SK-N-SH treated with all-trans-retinoic acid at 6 μM for 48 hours (cell line): ENCODE data around the gene ESD.

Experiments
- ATAC-seq: fragments of 200-7000 bp; cut with Tn5 transposase; 3 replicates; pipeline ENCODE4 v1.9.1; 2020; ENCODE audit warnings: mild to moderate bottlenecking, moderate library complexity
- ARNTL ChIP-seq: fragments of 450-650 bp; formaldehyde crosslinking; IDR thresholded peaks from 2 replicates; pipeline ENCODE4 v1.5.0; 2020; ENCODE audit warnings: low read depth, mild to moderate bottlenecking, moderate library complexity, borderline replicate concordance
- BACH2 ChIP-seq: fragments of 250-450 bp; sonication (Bioruptor Pico); IDR thresholded peaks from 2 replicates; pipeline ENCODE4 v1.9.0; 2021; ENCODE audit warnings: mild to moderate bottlenecking, borderline replicate concordance
- CSDC2 ChIP-seq: fragments of 250-450 bp; sonication (Bioruptor Pico); IDR thresholded peaks from 2 replicates; pipeline ENCODE4 v1.5.0; 2020; ENCODE audit warnings: mild to moderate bottlenecking, moderate library complexity
- CSRNP3 ChIP-seq: fragments of 250-450 bp; sonication (Bioruptor Pico); IDR thresholded peaks from 2 replicates; pipeline ENCODE4 v1.5.1; 2021; ENCODE audit warnings: mild to moderate bottlenecking, moderate library complexity
- ESRRG ChIP-seq: fragments of 250-450 bp; sonication (Bioruptor Pico); IDR thresholded peaks from 2 replicates; pipeline ENCODE4 v1.6.1; 2021; ENCODE audit warnings: mild to moderate bottlenecking
- GLIS3 ChIP-seq: fragments of 250-450 bp; sonication (Bioruptor Pico); IDR thresholded peaks from 2 replicates; pipeline ENCODE4 v1.5.0; 2020; ENCODE audit warnings: mild to moderate bottlenecking, moderate library complexity
- ISL1 ChIP-seq: fragments of 250-450 bp; sonication (Bioruptor Pico); IDR thresholded peaks from 2 replicates; pipeline ENCODE4 v2.1.2; 2022; ENCODE audit warnings: mild to moderate bottlenecking, moderate library complexity
- OSR1 ChIP-seq: fragments of 250-450 bp; sonication (Bioruptor Pico); IDR thresholded peaks from 2 replicates; pipeline ENCODE4 v1.8.0; 2022; ENCODE audit warnings: moderate library complexity, mild to moderate bottlenecking, inconsistent platforms
- PATZ1 ChIP-seq: fragments of 250-450 bp; sonication (Bioruptor Pico); IDR thresholded peaks from 2 replicates; pipeline ENCODE4 v1.8.0; 2020; ENCODE audit warnings: mild to moderate bottlenecking, moderate library complexity, borderline replicate concordance
- PPARA ChIP-seq: fragments of 250-450 bp; sonication (Bioruptor Pico); IDR thresholded peaks from 2 replicates; pipeline ENCODE4 v1.5.0; 2020; ENCODE audit warnings: mild to moderate bottlenecking, borderline replicate concordance
- RARB ChIP-seq: fragments of 250-450 bp; sonication (Bioruptor Pico); IDR thresholded peaks from 2 replicates; pipeline ENCODE4 v1.8.0; 2021; ENCODE audit warnings: mild to moderate bottlenecking, moderate library complexity
- SNAI2 ChIP-seq: fragments of 250-450 bp; sonication (Bioruptor Pico); IDR thresholded peaks from 2 replicates; pipeline ENCODE4 v1.5.0; 2020; ENCODE audit warnings: mild to moderate bottlenecking, moderate library complexity
- TCF4 ChIP-seq: fragments of 250-450 bp; sonication (Bioruptor Pico); IDR thresholded peaks from 2 replicates; pipeline ENCODE4 v1.8.0; 2021; ENCODE audit warnings: mild to moderate bottlenecking, moderate library complexity, borderline replicate concordance
- TOX ChIP-seq: fragments of 250-450 bp; sonication (Bioruptor Pico); IDR thresholded peaks from 2 replicates; pipeline ENCODE4 v1.8.0; 2021; ENCODE audit warnings: mild to moderate bottlenecking, moderate library complexity, borderline replicate concordance
- ZC3H10 ChIP-seq: fragments of 250-450 bp; sonication (Bioruptor Pico); IDR thresholded peaks from 2 replicates; pipeline ENCODE4 v1.5.1; 2021; ENCODE audit warnings: mild to moderate bottlenecking, moderate library complexity
- ZFP3 ChIP-seq: fragments of 250-450 bp; sonication (Bioruptor Pico); IDR thresholded peaks from 2 replicates; pipeline ENCODE4 v1.5.0; 2020; ENCODE audit warnings: mild to moderate bottlenecking, moderate library complexity
- ZFP30 ChIP-seq: fragments of 450-650 bp; formaldehyde crosslinking; IDR thresholded peaks from 2 replicates; pipeline ENCODE4 v1.5.0; 2022; ENCODE audit warnings: mild to moderate bottlenecking, moderate library complexity
- ZNF565 ChIP-seq: fragments of 450-650 bp; formaldehyde crosslinking; conservative IDR thresholded peaks from 2 replicates; pipeline ENCODE4 v1.5.0; 2020; ENCODE audit warnings: low read depth, mild to moderate bottlenecking, moderate library complexity
- ZNF70 ChIP-seq: fragments of 450-650 bp; formaldehyde crosslinking; IDR thresholded peaks from 2 replicates; pipeline ENCODE4 v1.5.0; 2020; ENCODE audit warnings: mild to moderate bottlenecking, moderate library complexity
- ZNF8 ChIP-seq: fragments of 450-650 bp; formaldehyde crosslinking; IDR thresholded peaks from 2 replicates; pipeline ENCODE4 v1.5.0; 2020; ENCODE audit warnings: mild to moderate bottlenecking, moderate library complexity
- TF ChIP-seq, protein P1 (sequence below): fragments of 250-450 bp; sonication (Bioruptor Pico); IDR thresholded peaks from 2 replicates; pipeline ENCODE4 v1.5.0; 2020; ENCODE audit warnings: mild to moderate bottlenecking, moderate library complexity
- TF ChIP-seq, protein P2 (sequence below): fragments of 250-450 bp; sonication (Bioruptor Pico); IDR thresholded peaks from 2 replicates; pipeline ENCODE4 v1.5.1; 2020; ENCODE audit warnings: low read depth, mild to moderate bottlenecking, moderate library complexity
- TF ChIP-seq, protein P3 (sequence below): fragments of 250-450 bp; sonication (Bioruptor Pico); IDR thresholded peaks from 2 replicates; pipeline ENCODE4 v1.8.0; 2021; ENCODE audit warnings: low read depth, mild to moderate bottlenecking, moderate library complexity, borderline replicate concordance

Gene ESD

GRCh38 chr13:46745706-46746105, 51.3 kb downstream of the ESD start:
- no peak for TF ChIP-seq ZC3H10 (CRISPR knock-in tag)
- TF ChIP-seq PPARA (CRISPR knock-in tag) = no peak
- TF ChIP-seq CSDC2 = no peak
- TF ChIP-seq, protein P1, sequence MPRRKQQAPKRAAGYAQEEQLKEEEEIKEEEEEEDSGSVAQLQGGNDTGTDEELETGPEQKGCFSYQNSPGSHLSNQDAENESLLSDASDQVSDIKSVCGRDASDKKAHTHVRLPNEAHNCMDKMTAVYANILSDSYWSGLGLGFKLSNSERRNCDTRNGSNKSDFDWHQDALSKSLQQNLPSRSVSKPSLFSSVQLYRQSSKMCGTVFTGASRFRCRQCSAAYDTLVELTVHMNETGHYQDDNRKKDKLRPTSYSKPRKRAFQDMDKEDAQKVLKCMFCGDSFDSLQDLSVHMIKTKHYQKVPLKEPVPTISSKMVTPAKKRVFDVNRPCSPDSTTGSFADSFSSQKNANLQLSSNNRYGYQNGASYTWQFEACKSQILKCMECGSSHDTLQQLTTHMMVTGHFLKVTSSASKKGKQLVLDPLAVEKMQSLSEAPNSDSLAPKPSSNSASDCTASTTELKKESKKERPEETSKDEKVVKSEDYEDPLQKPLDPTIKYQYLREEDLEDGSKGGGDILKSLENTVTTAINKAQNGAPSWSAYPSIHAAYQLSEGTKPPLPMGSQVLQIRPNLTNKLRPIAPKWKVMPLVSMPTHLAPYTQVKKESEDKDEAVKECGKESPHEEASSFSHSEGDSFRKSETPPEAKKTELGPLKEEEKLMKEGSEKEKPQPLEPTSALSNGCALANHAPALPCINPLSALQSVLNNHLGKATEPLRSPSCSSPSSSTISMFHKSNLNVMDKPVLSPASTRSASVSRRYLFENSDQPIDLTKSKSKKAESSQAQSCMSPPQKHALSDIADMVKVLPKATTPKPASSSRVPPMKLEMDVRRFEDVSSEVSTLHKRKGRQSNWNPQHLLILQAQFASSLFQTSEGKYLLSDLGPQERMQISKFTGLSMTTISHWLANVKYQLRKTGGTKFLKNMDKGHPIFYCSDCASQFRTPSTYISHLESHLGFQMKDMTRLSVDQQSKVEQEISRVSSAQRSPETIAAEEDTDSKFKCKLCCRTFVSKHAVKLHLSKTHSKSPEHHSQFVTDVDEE = no peak
- TF ChIP-seq, protein P2, sequence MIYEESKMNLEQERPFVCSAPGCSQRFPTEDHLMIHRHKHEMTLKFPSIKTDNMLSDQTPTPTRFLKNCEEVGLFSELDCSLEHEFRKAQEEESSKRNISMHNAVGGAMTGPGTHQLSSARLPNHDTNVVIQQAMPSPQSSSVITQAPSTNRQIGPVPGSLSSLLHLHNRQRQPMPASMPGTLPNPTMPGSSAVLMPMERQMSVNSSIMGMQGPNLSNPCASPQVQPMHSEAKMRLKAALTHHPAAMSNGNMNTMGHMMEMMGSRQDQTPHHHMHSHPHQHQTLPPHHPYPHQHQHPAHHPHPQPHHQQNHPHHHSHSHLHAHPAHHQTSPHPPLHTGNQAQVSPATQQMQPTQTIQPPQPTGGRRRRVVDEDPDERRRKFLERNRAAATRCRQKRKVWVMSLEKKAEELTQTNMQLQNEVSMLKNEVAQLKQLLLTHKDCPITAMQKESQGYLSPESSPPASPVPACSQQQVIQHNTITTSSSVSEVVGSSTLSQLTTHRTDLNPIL (CRISPR knock-in tag) = no peak
- no peak for TF ChIP-seq RARB (CRISPR knock-in tag)
- no peak for TF ChIP-seq ZFP3 (CRISPR knock-in tag)
- TF ChIP-seq ISL1 (CRISPR knock-in tag) = no peak
- TF ChIP-seq BACH2 = no peak
- no peak for TF ChIP-seq ARNTL (CRISPR knock-in tag)
- TF ChIP-seq ESRRG (CRISPR knock-in tag) = no peak
- no peak for TF ChIP-seq SNAI2 (CRISPR knock-in tag)
- no peak for TF ChIP-seq TCF4 (CRISPR knock-in tag)
- no peak for TF ChIP-seq GLIS3 (CRISPR knock-in tag)
- TF ChIP-seq PATZ1 (CRISPR knock-in tag) = no peak
- no peak for TF ChIP-seq OSR1 (CRISPR knock-in tag)
- no peak for TF ChIP-seq ZNF565 (CRISPR knock-in tag)
- no peak for TF ChIP-seq TOX (CRISPR knock-in tag)
- ATAC-seq = no peak

- no peak for ATAC-seq
- no peak for TF ChIP-seq ZNF70 (CRISPR knock-in tag)
- TF ChIP-seq ZFP3 (CRISPR knock-in tag) = no peak
- no peak for TF ChIP-seq OSR1 (CRISPR knock-in tag)
- no peak for TF ChIP-seq GLIS3 (CRISPR knock-in tag)
- TF ChIP-seq ISL1 (CRISPR knock-in tag) = no peak
- TF ChIP-seq SNAI2 (CRISPR knock-in tag) = no peak
- TF ChIP-seq CSDC2 = no peak
- TF ChIP-seq, protein P2 (CRISPR knock-in tag) = no peak
- TF ChIP-seq BACH2 = no peak
- TF ChIP-seq RARB (CRISPR knock-in tag) = no peak
- TF ChIP-seq ZNF565 (CRISPR knock-in tag) = no peak
- TF ChIP-seq ZFP30 (CRISPR knock-in tag) = no peak
- TF ChIP-seq ZC3H10 (CRISPR knock-in tag) = no peak
- TF ChIP-seq PATZ1 (CRISPR knock-in tag) = no peak
- no peak for TF ChIP-seq ESRRG (CRISPR knock-in tag)
- no peak for TF ChIP-seq TOX (CRISPR knock-in tag)
- TF ChIP-seq, protein P1 = no peak
- TF ChIP-seq ZNF8 (CRISPR knock-in tag) = no peak
- TF ChIP-seq, protein P3, sequence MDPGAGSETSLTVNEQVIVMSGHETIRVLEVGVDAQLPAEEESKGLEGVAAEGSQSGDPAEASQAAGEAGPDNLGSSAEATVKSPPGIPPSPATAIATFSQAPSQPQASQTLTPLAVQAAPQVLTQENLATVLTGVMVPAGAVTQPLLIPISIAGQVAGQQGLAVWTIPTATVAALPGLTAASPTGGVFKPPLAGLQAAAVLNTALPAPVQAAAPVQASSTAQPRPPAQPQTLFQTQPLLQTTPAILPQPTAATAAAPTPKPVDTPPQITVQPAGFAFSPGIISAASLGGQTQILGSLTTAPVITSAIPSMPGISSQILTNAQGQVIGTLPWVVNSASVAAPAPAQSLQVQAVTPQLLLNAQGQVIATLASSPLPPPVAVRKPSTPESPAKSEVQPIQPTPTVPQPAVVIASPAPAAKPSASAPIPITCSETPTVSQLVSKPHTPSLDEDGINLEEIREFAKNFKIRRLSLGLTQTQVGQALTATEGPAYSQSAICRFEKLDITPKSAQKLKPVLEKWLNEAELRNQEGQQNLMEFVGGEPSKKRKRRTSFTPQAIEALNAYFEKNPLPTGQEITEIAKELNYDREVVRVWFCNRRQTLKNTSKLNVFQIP (CRISPR knock-in tag) = no peak
- TF ChIP-seq CSRNP3 (CRISPR knock-in tag) = no peak
Measured at GRCh38 chr13:46745062-46745461, 51.9 kb downstream of the ESD start.
